GM18517 (cell line): ENCODE results near the gene DYNLRB1.

Experiments used
- ATAC-seq: cut with Tn5 transposase; IDR thresholded peaks from one replicate; pipeline ENCODE4 v1.9.1; 2021; ENCODE audit warnings: mild to moderate bottlenecking, moderate library complexity; ENCODE audit not compliant: unreplicated experiment

The DYNLRB1 gene

GRCh38 chr20:34532756-34533155 lies 16.5 kb downstream of the DYNLRB1 start:
- no peak for ATAC-seq

- no peak for ATAC-seq
Measured at GRCh38 chr20:34534391-34535165, 18.4 kb downstream of the DYNLRB1 start.

GRCh38 chr20:34535301-34535840 lies 19.1 kb downstream of the DYNLRB1 start:
- ATAC-seq: no peak

- ATAC-seq: no peak
Measured at GRCh38 chr20:34535857-34536256, 19.6 kb downstream of the DYNLRB1 start.

GRCh38 chr20:34536798-34537394 lies 20.7 kb downstream of the DYNLRB1 start:
- no peak for ATAC-seq

- no peak for ATAC-seq
Measured at GRCh38 chr20:34537651-34538050, 21.4 kb downstream of the DYNLRB1 start.

GRCh38 chr20:34538671-34539123 lies 22.5 kb downstream of the DYNLRB1 start:
- no peak for ATAC-seq

GRCh38 chr20:34539756-34540155 lies 23.5 kb downstream of the DYNLRB1 start:
- ATAC-seq: no peak

GRCh38 chr20:34540596-34541263 lies 24.5 kb downstream of the DYNLRB1 start:
- no peak for ATAC-seq

GRCh38 chr20:34541264-34541901 lies 25.2 kb downstream of the DYNLRB1 start:
- no peak for ATAC-seq

GRCh38 chr20:34541917-34542316 lies 25.7 kb downstream of the DYNLRB1 start:
- no peak for ATAC-seq

GRCh38 chr20:34542439-34542838 lies 26.2 kb downstream of the DYNLRB1 start:
- ATAC-seq: no peak

- ATAC-seq: no peak
Measured at GRCh38 chr20:34543463-34544056, 27.3 kb downstream of the DYNLRB1 start.

- ATAC-seq: no peak
Measured at GRCh38 chr20:34544109-34544796, 28.0 kb downstream of the DYNLRB1 start.

GRCh38 chr20:34546751-34547181 lies 30.5 kb downstream of the DYNLRB1 start:
- ATAC-seq: no peak

- ATAC-seq: no peak
Measured at GRCh38 chr20:34547844-34548613, 31.8 kb downstream of the DYNLRB1 start.

- ATAC-seq: no peak
Measured at GRCh38 chr20:34549291-34549928, 33.2 kb downstream of the DYNLRB1 start.

- ATAC-seq: no peak
Measured at GRCh38 chr20:34549929-34550305, 33.7 kb downstream of the DYNLRB1 start.

- no peak for ATAC-seq
Measured at GRCh38 chr20:34552569-34552968, 36.3 kb downstream of the DYNLRB1 start.
